GM21381 (cell line): ENCODE data around the gene NFKBIL1.
"Not testable (repeated sequence)": the region's sequence is repeated elsewhere in the genome, so short reads cannot be mapped to it uniquely, and the experiment has no call there.

Experiments
- ATAC-seq: cut with Tn5 transposase; IDR thresholded peaks from one replicate; pipeline ENCODE4 v1.9.1; 2021; ENCODE audit warnings: mild to moderate bottlenecking, moderate library complexity; ENCODE audit not compliant: unreplicated experiment

The NFKBIL1 gene

DNA sequence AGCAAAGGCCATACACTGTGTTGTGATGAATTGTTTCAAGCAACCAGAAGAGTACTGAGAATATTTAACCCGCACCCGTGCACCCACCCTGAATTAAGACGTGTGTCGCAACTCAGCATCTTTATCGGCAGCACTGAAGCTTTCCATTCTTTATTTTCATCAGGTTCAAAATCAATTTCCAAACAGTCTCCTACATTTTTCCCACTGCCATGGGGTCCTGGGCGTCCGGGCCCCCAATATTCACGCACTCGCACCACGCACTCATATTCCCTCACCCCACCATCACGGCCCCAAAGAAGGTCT, 33.0 kb downstream of the NFKBIL1 start:
- no peak for ATAC-seq

- ATAC-seq, result no peak
Observed at GRCh38 chr6:31580807-31581433, 33.5 kb downstream of the NFKBIL1 start.

GRCh38 chr6:31581434-31582229, 34.2 kb downstream of the NFKBIL1 start:
- ATAC-seq, result no peak

DNA sequence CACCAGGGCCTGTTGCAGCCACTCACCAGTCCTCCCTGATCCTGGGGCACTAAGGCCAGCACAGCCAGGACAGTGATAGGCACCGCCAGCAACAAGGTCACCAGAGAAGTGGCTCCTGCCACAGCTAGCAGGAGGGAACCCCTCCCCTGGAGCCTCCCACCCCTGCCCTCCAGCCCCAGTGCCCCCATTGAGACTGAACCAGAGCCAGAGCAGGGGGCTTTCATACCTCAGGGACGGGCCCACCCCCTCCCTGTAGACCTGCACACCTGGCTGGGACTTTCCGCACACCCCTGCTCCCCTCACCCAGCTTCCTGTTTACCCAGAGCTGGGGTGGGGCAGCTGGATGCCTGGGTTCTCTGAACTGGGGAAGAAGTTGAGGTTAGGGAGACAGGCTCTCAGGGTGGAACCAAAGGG, 34.8 kb downstream of the NFKBIL1 start, which contains the start of gene LTB:
LTB (minus strand) TSS at position 195 of the 414 bp plus-strand sequence; CDS start at position 188, 7 bp downstream.
- ATAC-seq, result no peak

- ATAC-seq, result no peak
Observed at GRCh38 chr6:31585491-31585890, 38.1 kb downstream of the NFKBIL1 start.

- ATAC-seq, result no peak
Observed at GRCh38 chr6:31586008-31586407, 38.6 kb downstream of the NFKBIL1 start, which contains the start of gene LST1. LST1 (plus strand) TSS chr6:31586277; CDS start chr6:31587300, 1,023 bp downstream.

DNA sequence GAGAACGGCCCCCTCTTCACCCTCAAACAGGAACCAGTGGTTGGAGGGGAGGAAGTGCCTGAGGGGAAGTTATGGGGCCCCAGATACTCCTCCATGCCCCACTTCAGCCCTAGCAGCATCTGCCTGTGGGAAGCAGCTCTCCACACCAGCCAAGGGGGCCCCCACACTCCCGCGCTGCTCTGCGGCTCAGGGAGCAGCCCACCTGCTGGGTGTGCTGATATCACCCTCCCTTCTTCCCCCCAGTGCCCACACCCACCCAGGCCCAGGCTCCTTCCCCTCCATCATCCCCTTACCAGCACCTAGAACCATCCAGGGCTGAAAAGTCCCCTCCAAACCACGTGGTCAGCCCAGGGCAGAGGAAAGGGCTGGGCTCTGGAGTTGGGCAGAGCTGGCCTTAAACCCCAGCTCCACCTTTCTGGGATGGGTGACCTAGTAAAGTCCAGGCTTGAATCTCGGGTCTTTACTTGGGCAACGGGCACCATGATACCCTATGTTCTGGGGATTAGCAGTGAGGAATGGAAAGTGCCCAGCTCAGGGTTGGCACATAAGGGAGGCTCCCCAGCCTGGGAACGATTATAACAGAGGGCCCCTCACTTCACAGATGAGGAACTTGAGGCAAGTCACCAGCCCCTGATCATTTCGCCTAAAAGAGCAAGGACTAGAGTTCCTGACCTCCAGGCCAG, 39.3 kb downstream of the NFKBIL1 start:
- ATAC-seq, result no peak

- ATAC-seq, result no peak
Observed at GRCh38 chr6:31587791-31588777, 40.7 kb downstream of the NFKBIL1 start.

GRCh38 chr6:31588871-31589650, 41.7 kb downstream of the NFKBIL1 start:
- no peak for ATAC-seq

- ATAC-seq, result not testable (repeated sequence)
Observed at GRCh38 chr6:31590691-31591090, 43.3 kb downstream of the NFKBIL1 start.

GRCh38 chr6:31592396-31592771, 45.0 kb downstream of the NFKBIL1 start:
- ATAC-seq, result no peak

DNA sequence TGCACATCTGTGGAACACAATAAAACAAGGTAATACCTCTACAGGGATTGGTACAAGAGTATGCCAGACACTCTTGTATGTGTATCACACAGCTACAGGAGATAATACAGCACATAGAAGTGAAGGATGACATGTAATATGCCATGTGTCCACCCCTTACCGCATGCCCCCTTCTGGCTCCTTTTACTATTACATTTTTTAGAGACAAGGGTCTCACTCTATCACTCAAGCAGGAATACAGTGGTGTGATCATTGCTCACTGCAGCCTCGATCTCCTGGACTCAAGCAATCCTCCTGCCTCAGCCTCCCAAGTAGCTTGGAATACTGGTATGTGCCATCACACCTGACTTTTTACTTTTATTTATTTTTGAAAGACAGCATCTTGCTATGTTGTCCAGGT, 49.6 kb downstream of the NFKBIL1 start:
- ATAC-seq, result no peak

DNA sequence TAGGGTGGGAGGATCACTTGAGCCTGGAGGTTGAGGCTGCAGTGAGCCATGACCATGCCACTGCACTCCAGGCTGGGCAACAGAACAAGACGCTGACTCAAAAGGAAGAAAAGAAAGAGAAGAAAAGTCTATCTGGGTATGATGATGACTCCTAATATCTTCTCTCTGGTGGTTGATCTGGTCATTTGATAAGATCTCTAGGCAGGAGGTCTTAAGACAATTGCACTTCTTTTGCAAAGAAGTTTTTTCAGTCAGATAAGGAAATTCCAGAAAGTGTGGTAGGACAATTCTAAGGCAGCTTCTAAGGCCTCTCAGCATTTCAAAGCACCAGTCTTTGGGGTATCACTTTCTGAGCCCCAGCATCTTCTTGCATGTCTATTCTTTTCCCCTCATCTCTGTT, 59.9 kb downstream of the NFKBIL1 start:
- ATAC-seq, result no peak
